GM21423 (cell line): Measurements from ENCODE around the gene MEDAG.

Source experiments
- ATAC-seq: cut with Tn5 transposase; IDR thresholded peaks from one replicate; pipeline ENCODE4 v1.9.1; 2021; ENCODE audit warnings: mild to moderate bottlenecking, moderate library complexity; ENCODE audit not compliant: unreplicated experiment

The MEDAG gene

GRCh38 chr13:30936971-30937370 lies 30.9 kb downstream of the MEDAG start:
- no peak for ATAC-seq

- no peak for ATAC-seq
Measured at GRCh38 chr13:30943881-30944280, 37.8 kb downstream of the MEDAG start.

GRCh38 chr13:30957258-30957943 lies 51.3 kb downstream of the MEDAG start:
- ATAC-seq = no peak

GRCh38 chr13:30959678-30960077 lies 53.6 kb downstream of the MEDAG start:
- no peak for ATAC-seq

GRCh38 chr13:30963791-30964190 lies 57.7 kb downstream of the MEDAG start:
- no peak for ATAC-seq

DNA sequence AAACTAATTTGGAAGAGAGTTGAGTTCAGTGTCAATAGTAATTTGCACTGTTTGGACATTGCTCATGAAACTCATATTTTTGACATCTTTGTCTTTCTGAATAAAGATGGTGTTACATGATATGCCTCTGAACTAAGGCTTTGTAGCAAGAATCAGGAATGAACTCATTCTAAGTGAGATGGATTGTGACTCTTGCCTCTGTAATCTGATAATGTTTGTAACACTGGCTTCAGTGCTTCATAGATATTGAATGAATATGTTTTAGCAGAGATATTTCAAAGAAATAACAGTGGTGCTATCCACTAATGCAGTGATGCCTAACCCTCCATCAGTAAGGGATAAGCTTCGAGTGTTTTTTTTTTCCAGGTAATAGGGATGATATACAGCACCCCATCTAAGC lies 59.3 kb downstream of the MEDAG start:
- ATAC-seq = no peak

- no peak for ATAC-seq
Measured at GRCh38 chr13:30966101-30966500, 60.0 kb downstream of the MEDAG start.

- ATAC-seq = no peak
Measured at GRCh38 chr13:30968846-30969245, 62.8 kb downstream of the MEDAG start.

- no peak for ATAC-seq
Measured at GRCh38 chr13:30971575-30971974, 65.5 kb downstream of the MEDAG start.

- ATAC-seq = no peak
Measured at GRCh38 chr13:30972888-30973377, 66.9 kb downstream of the MEDAG start.

DNA sequence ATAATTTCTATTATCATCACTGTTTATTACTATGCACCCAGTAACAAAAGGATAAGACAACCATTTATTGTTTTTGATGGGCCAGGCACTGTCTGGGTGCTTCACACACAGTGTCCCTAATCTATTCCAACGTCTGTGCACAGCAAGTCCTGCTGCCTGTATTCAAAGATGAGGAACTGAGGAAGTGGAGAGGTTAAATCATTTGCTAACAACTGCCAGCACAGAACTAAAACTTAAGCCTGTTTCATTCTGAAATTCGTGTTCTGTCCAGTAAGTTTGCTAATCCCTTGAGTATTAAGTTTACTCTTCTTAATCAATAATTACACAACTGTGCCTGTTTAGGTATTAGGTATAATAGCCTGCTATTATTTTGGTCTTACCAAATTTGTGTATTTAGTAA lies 68.3 kb downstream of the MEDAG start:
- peak; percentile 43 for ATAC-seq
